Body of pancreas (tissue), 4 donors: ENCODE measurements around the gene ST8SIA3. TPM values are rescaled to one million over a fixed set of nuclear protein-coding genes. Genes with fewer than 3 reads are reported as not detected.

Experiments
- ATAC-seq: fragments of 150-250 bp; one replicate; pipeline ENCODE4 v1.9.1; 2016
- DNase-seq, 4 donors: peaks; one replicate each; pipeline ENCODE4 v3.0.0-alpha.2; 2019
- H3K27ac ChIP-seq, 4 donors: fragments of 200-600 bp; sonication (generic); 1 replicate in 3 of 4; 2 replicates in 1 of 4; pipeline versions ENCODE4 v1.5.1 to v1.6.1; 2016 to 2019; ENCODE audit warnings: mild to moderate bottlenecking in 1 of 4, mixed read lengths in 1 of 4, moderate library complexity in 1 of 4
- H3K27me3 ChIP-seq, 2 donors: fragments of 200-600 bp; sonication (generic); one replicate each; pipeline ENCODE4 v1.6.0; 2016; ENCODE audit warnings: mild to moderate bottlenecking in 1 of 2
- H3K36me3 ChIP-seq, 2 donors: fragments of 200-600 bp; sonication (generic); replicated peaks in 1 of 2; 2 replicates each; pipeline ENCODE4 v1.5.1; 2016; ENCODE audit warnings: low read depth in 2 of 2; ENCODE audit not compliant: insufficient read depth in 1 of 2
- H3K4me1 ChIP-seq: fragments of 200-600 bp; sonication (generic); one replicate; pipeline ENCODE4 v1.6.0; 2016
- H3K4me3 ChIP-seq, 2 donors: fragments of 200-600 bp; sonication (generic); 1 replicate in 1 of 2; 2 replicates in 1 of 2; pipeline ENCODE4 v1.5.1; 2016 to 2019
- H3K9me3 ChIP-seq, 3 donors: fragments of 200-600 bp; sonication (generic); 1 replicate in 2 of 3; 2 replicates in 1 of 3; pipeline ENCODE4 v1.5.1; 2016
- CTCF ChIP-seq, 7 experiments: fragments of 450-650 bp in 4 of 7; fragments of 200-600 bp in 3 of 7; sonication (generic) in 3 of 7; IDR thresholded peaks; one replicate each; pipeline ENCODE4 v1.5.1; 2016 to 2019; ENCODE audit warnings: antibody characterized with exemption in 7 of 7
- POLR2A ChIP-seq, 3 donors: fragments of 450-650 bp; IDR thresholded peaks; one replicate each; pipeline ENCODE4 v1.6.1; 2016; ENCODE audit warnings: antibody characterized with exemption in 3 of 3, mild to moderate bottlenecking in 2 of 3
- WGBS, 2 donors: methylation state at CpG; one replicate each; pipeline ENCODE4 v1.1.5; 2017; 5-methylcytosine and 5-hydroxymethylcytosine counted together
- intact Hi-C: fragments of 100-400 bp; cut with DNase I; formaldehyde crosslinking; loops from one replicate; pipeline ENCODE4 v1.15.1; 2023
- total RNA-seq, 2 donors: library from RNA; depleted of rRNA; stranded (reverse); fragments of >200 nt; gene quantifications; one replicate each; pipeline ENCODE4 v1.1.0, GENCODE V29; 2016

The ST8SIA3 gene
- total RNA-seq, 2 donors from 2014 or later = 0.52 to 0.66 TPM

GRCh38 chr18:57334383-57334782 is 18.0 kb upstream of the ST8SIA3 start:
- DNase-seq (no peak), ATAC-seq (no peak)
- intact Hi-C loops = no loop called here
- Histone ChIP-seq H3K4me1 (no peaks in the 10 kb centered on the region), H3K9me3 (no peaks in the 10 kb centered on the region), H3K27ac (no peak overlapping the region), H3K36me3 (no peaks in the 10 kb centered on the region), H3K27me3 (no peaks in the 10 kb centered on the region), H3K4me3 (no peak overlapping the region)
- TF ChIP-seq CTCF (IDR thresholded peaks at IDR 0.05) = no peak
- TF ChIP-seq POLR2A (IDR thresholded peaks at IDR 0.05) = no peak
- 47 to 63% methylated on average over 6 of the region's 6 CpGs for WGBS, 2 donors

- intact Hi-C loops = no loop called here
- no peak overlapping the region for H3K27ac ChIP-seq
- no peak overlapping the region for H3K4me3 ChIP-seq
- no peaks in the 10 kb centered on the region for H3K27me3 ChIP-seq
- H3K36me3 ChIP-seq = no peaks in the 10 kb centered on the region
- H3K9me3 ChIP-seq = no peaks in the 10 kb centered on the region
- ATAC-seq = no peak
- 63 to 76% methylated on average over 2 of the region's 2 CpGs for WGBS, 2 donors
- H3K4me1 ChIP-seq = no peaks in the 10 kb centered on the region
- TF ChIP-seq CTCF (IDR thresholded peaks at IDR 0.05) (no peak), POLR2A (IDR thresholded peaks at IDR 0.05) (no peak)
- no peak for DNase-seq
These were observed 16.0 kb upstream of the ST8SIA3 start for GRCh38 chr18:57336343-57336742.

DNA sequence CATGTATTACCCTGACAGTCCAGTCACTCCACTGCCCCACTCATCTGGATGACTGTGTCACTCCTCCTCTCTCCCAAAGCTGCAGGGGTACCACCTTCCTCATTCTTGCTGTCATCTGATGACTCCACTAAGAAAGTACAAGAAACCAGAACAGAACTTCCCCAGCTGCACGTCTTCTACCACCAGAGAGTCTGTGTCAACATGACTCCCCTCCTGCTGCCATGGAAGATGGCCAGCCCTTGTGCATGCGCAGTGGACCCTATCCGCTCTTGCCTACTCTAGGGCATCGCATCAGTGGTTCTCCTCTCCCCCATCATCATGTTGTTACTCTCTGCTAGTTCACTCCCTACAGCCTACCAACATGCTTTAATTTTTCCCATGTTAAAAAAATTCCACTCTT is 14.5 kb upstream of the ST8SIA3 start:
- intact Hi-C loops = no loop called here
- TF ChIP-seq POLR2A (IDR thresholded peaks at IDR 0.05) = no peak
- no peak for TF ChIP-seq CTCF (IDR thresholded peaks at IDR 0.05)
- H3K27me3 ChIP-seq = no peaks in the 10 kb centered on the region
- ATAC-seq (no peak), DNase-seq (no peak)
- H3K27ac ChIP-seq = no peak overlapping the region
- no peaks in the 10 kb centered on the region for H3K4me1 ChIP-seq
- H3K36me3 ChIP-seq = no peaks in the 10 kb centered on the region
- no peak overlapping the region for H3K4me3 ChIP-seq
- no peaks in the 10 kb centered on the region for H3K9me3 ChIP-seq
- 68 to 80% methylated on average over 4 of the region's 4 CpGs for WGBS, 2 donors

GRCh38 chr18:57343833-57344232 is 8.5 kb upstream of the ST8SIA3 start:
- H3K4me3 ChIP-seq = no peak overlapping the region
- intact Hi-C loops = no loop called here
- H3K27ac ChIP-seq = no peak overlapping the region
- DNase-seq = no peak
- no peaks in the 10 kb centered on the region for H3K36me3 ChIP-seq
- 62 to 68% methylated on average over 1 of the region's 1 CpG for WGBS, 2 donors
- TF ChIP-seq CTCF (IDR thresholded peaks at IDR 0.05) (no peak), POLR2A (IDR thresholded peaks at IDR 0.05) (no peak)
- no peaks in the 10 kb centered on the region for H3K4me1 ChIP-seq
- ATAC-seq = no peak
- no peaks in the 10 kb centered on the region for H3K27me3 ChIP-seq
- H3K9me3 ChIP-seq = no peaks in the 10 kb centered on the region

GRCh38 chr18:57346876-57347275 is 5.5 kb upstream of the ST8SIA3 start:
- ATAC-seq = no peak
- intact Hi-C loops = no loop called here
- no peaks in the 10 kb centered on the region for H3K4me1 ChIP-seq
- no peak overlapping the region for H3K4me3 ChIP-seq
- no peaks in the 10 kb centered on the region for H3K36me3 ChIP-seq
- no peak for DNase-seq
- TF ChIP-seq POLR2A (IDR thresholded peaks at IDR 0.05) = no peak
- no peak for TF ChIP-seq CTCF (IDR thresholded peaks at IDR 0.05)
- H3K9me3 ChIP-seq = no peaks in the 10 kb centered on the region
- no peak overlapping the region for H3K27ac ChIP-seq
- no peaks in the 10 kb centered on the region for H3K27me3 ChIP-seq
- 82 to 85% methylated on average over 2 of the region's 2 CpGs for WGBS, 2 donors
